Keratinocyte (primary cell): ENCODE data around the gene NLRP3. TPM values are rescaled to one million over a fixed set of nuclear protein-coding genes. Genes with fewer than 3 reads are reported as not detected.

Source experiments
- DNase-seq: peaks from one replicate; pipeline ENCODE4 v3.0.0-alpha.2; 2011; ENCODE audit warnings: low read depth, missing footprints, low spot score
- FAIRE-seq: peaks from 2 replicates; lab custom pipeline; 2011; peaks lifted over from hg19 to GRCh38; lab: Jason Lieb, UNC
- H2AFZ ChIP-seq: 2 replicates; pipeline ENCODE4 v1.6.0; 2012; ENCODE audit warnings: low read length, control low read depth, inconsistent platforms; ENCODE audit not compliant: control insufficient read depth
- H3K27ac ChIP-seq: 2 replicates; pipeline ENCODE4 v1.5.1; 2011; ENCODE audit warnings: low read length; ENCODE audit not compliant: control insufficient read depth, insufficient read depth
- H3K27me3 ChIP-seq: 3 replicates; pipeline ENCODE4 v1.6.0; 2011; ENCODE audit warnings: low read length; ENCODE audit not compliant: control insufficient read depth, insufficient read depth; ENCODE audit errors: extremely low read depth
- H3K36me3 ChIP-seq, 2 experiments: 2 replicates in 1 of 2; 3 replicates in 1 of 2; pipeline ENCODE4 v1.5.1; 2011; ENCODE audit warnings: low read length in 2 of 2, mild to moderate bottlenecking in 1 of 2; ENCODE audit not compliant: control insufficient read depth in 2 of 2, insufficient read depth in 2 of 2; ENCODE audit errors: extremely low read depth in 1 of 2
- H3K4me1 ChIP-seq: 3 replicates; pipeline ENCODE4 v1.5.1; 2011; ENCODE audit warnings: low read length; ENCODE audit not compliant: control insufficient read depth, insufficient read depth; ENCODE audit errors: extremely low read depth
- H3K4me2 ChIP-seq: 3 replicates; pipeline ENCODE4 v1.6.0; 2011; ENCODE audit warnings: low read depth, low read length; ENCODE audit not compliant: control insufficient read depth, insufficient read depth; ENCODE audit errors: extremely low read depth
- H3K4me3 ChIP-seq, 3 experiments: fragments of 200-600 bp in 1 of 3; sonication (generic) in 1 of 3; 2 replicates in 2 of 3; 3 replicates in 1 of 3; pipeline ENCODE4 v1.5.1; 2011 to 2016; ENCODE audit warnings: low read length in 3 of 3, mild to moderate bottlenecking in 3 of 3, control low read depth in 2 of 3, inconsistent platforms in 1 of 3, low read depth in 1 of 3, mixed read lengths in 1 of 3, mixed run types in 1 of 3, moderate library complexity in 1 of 3; ENCODE audit not compliant: control insufficient read depth in 2 of 3, insufficient read depth in 2 of 3; ENCODE audit errors: extremely low read depth in 1 of 3
- H3K79me2 ChIP-seq: 2 replicates; pipeline ENCODE4 v1.6.0; 2012; ENCODE audit warnings: low read length; ENCODE audit not compliant: control insufficient read depth, insufficient read depth
- H3K9ac ChIP-seq: 3 replicates; pipeline ENCODE4 v1.6.0; 2011; ENCODE audit warnings: low read length; ENCODE audit not compliant: control insufficient read depth, insufficient read depth; ENCODE audit errors: extremely low read depth
- H3K9me1 ChIP-seq: 3 replicates; pipeline ENCODE4 v1.6.0; 2011; ENCODE audit warnings: low read length; ENCODE audit not compliant: control insufficient read depth, insufficient read depth; ENCODE audit errors: extremely low read depth
- H3K9me3 ChIP-seq: 2 replicates; pipeline ENCODE4 v1.5.1; 2012; ENCODE audit warnings: low read depth, low read length; ENCODE audit not compliant: control insufficient read depth
- H4K20me1 ChIP-seq: 3 replicates; pipeline ENCODE4 v1.6.0; 2011; ENCODE audit warnings: low read length; ENCODE audit not compliant: control insufficient read depth, insufficient read depth; ENCODE audit errors: extremely low read depth
- EZH2 ChIP-seq: IDR thresholded peaks from one replicate; pipeline ENCODE4 v1.6.1; 2012; ENCODE audit warnings: inconsistent platforms, mild to moderate bottlenecking, low read length, moderate library complexity
- dilution Hi-C: fragments of 300-500 bp; cut with MboI; formaldehyde crosslinking; loops from one replicate; pipeline ENCODE4 v1.7.0; 2020; ENCODE audit warnings: low sequenced_read_pairs; ENCODE audit not compliant: extremely low pct_ligation_motif_present
- polyA plus RNA-seq, 5 experiments: library from polyadenylated mRNA; depleted of rRNA in 3 of 5; stranded (reverse) in 3 of 5; stranded (forward) in 1 of 5; unstranded in 1 of 5; fragments of >200 nt; gene quantifications; 1 replicate in 1 of 5; 2 replicates in 3 of 5; 3 replicates in 1 of 5; pipeline versions ENCODE4 v1.2.1 to v1.2.3, GENCODE V29; 2011 to 2012; ENCODE audit warnings: missing spikeins in 2 of 5, low read depth in 1 of 5, low replicate concordance in 1 of 5
- TF ChIP-seq, protein P1 (sequence below), 3 experiments: IDR thresholded peaks in 1 of 3; conservative IDR thresholded peaks in 1 of 3; optimal IDR thresholded peaks in 1 of 3; 2 replicates in 2 of 3; 3 replicates in 1 of 3; pipeline versions ENCODE3 to v1.5.1; 2011; ENCODE audit warnings: low read length in 3 of 3, mild to moderate bottlenecking in 3 of 3, moderate library complexity in 2 of 3, control low read depth in 1 of 3, inconsistent platforms in 1 of 3; ENCODE audit not compliant: insufficient read depth in 2 of 3; ENCODE audit errors: extremely low read depth in 1 of 3

The NLRP3 gene
- polyA plus RNA-seq, 1 donor (not counting 4 experiments of a cell fraction or from before 2014, with no cell fraction given), result 0.03 TPM

DNA sequence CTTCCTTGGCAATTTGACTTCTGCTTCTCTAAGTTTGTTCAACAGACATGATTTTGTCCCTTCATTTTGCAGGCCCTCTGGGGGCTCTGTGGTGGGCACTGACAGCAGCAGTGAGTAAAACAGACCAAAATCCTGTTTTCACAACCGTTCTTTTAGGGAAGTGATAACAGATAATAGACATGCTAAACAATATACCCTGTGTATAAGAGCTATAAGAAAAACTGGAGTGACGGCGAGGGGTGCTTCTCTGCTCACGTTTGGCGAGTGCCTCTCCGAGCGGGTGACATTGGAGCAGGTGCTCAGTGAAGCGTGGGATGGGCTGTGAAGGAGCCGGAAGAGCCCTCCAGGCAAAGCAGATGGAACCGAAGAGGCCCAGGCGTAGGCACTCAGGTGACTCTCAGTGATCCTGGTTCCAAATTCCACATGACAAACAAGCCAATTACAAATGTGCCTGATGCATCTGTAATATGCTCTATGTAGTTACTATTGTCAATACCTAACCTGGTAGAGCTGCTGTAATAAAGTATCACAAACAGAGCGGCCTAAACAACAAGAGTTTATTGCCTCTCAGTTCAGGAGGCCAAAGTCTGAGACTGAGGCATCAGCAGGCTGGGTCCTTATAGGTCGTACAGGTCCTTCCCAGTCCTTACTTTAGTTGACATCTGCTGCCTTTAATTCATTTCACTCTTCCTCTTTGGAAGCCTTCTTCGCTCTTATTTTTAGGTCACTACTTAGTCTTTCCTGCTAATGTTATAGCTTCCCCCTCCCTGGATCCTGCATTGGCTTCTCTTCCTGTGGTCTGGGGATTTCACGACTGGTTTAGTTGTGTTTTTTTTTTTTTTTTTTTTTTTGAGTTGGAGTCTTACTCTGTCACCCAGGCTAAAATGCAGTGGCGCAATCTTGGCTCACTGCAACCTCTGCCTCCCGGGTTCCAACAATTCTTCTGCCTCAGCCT lies 21.9 kb downstream of the NLRP3 start:
- H3K9me1 ChIP-seq, result no peaks in the 10 kb centered on the region
- H3K27ac ChIP-seq, result no peak overlapping the region
- DNase-seq (no peak), FAIRE-seq (no peak)
- H3K4me1 ChIP-seq, result no peaks in the 10 kb centered on the region
- no peaks in the 10 kb centered on the region for H4K20me1 ChIP-seq
- dilution Hi-C loops, result no loop called here
- TF ChIP-seq, protein P1, sequence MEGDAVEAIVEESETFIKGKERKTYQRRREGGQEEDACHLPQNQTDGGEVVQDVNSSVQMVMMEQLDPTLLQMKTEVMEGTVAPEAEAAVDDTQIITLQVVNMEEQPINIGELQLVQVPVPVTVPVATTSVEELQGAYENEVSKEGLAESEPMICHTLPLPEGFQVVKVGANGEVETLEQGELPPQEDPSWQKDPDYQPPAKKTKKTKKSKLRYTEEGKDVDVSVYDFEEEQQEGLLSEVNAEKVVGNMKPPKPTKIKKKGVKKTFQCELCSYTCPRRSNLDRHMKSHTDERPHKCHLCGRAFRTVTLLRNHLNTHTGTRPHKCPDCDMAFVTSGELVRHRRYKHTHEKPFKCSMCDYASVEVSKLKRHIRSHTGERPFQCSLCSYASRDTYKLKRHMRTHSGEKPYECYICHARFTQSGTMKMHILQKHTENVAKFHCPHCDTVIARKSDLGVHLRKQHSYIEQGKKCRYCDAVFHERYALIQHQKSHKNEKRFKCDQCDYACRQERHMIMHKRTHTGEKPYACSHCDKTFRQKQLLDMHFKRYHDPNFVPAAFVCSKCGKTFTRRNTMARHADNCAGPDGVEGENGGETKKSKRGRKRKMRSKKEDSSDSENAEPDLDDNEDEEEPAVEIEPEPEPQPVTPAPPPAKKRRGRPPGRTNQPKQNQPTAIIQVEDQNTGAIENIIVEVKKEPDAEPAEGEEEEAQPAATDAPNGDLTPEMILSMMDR (optimal IDR thresholded peaks at IDR 0.05 in 1 of 3, IDR thresholded peaks at IDR 0.05 in 1 of 3, conservative IDR thresholded peaks at IDR 0.05 in 1 of 3; ENCODE audit: extremely low read depth in 1 of 3, insufficient read depth in 2 of 3, low read length in 3 of 3), result no peak
- no peak overlapping the region for H3K4me3 ChIP-seq
- H3K9ac ChIP-seq, result no peak overlapping the region
- no peak overlapping the region for H2AFZ ChIP-seq
- no peaks in the 10 kb centered on the region for H3K27me3 ChIP-seq
- no peak overlapping the region for H3K4me2 ChIP-seq
- H3K79me2 ChIP-seq, result no peaks in the 10 kb centered on the region
- no peaks in the 10 kb centered on the region for H3K36me3 ChIP-seq
- no peaks in the 10 kb centered on the region for H3K9me3 ChIP-seq

DNA sequence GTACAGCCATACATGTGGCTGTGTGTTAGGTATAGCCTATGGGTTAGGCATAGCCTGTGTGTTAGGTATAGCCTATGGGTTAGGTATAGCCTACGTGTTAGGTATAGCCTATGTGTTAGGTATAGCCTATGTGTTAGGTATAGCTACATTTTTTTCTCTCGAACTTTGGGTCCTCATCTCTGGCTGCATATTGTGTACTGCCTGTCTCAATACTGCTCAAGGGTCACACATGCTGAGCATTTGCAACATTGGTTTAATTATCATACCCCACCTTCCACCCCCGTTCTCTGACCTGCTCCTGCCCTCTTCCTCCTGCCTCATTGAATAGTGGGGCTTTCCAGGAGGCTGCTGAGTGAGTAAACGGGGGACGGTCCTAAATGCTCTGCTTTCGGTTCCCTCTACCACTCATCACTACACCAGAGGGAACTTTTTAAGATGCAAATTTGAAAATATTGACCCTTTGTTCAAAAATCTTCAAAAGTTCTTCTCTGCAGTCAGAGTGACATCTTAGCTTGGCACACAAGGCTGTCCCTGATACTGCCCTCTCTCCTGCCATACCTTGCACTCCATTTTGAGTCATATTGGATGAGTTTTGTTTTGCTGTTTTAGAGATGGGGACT lies 24.1 kb downstream of the NLRP3 start:
- H4K20me1 ChIP-seq, result no peaks in the 10 kb centered on the region
- TF ChIP-seq EZH2, result no peak
- TF ChIP-seq, protein P1 (optimal IDR thresholded peaks at IDR 0.05 in 1 of 3, IDR thresholded peaks at IDR 0.05 in 1 of 3, conservative IDR thresholded peaks at IDR 0.05 in 1 of 3; ENCODE audit: extremely low read depth in 1 of 3, insufficient read depth in 2 of 3, low read length in 3 of 3), result no peak
- H3K4me1 ChIP-seq, result no peaks in the 10 kb centered on the region
- H3K4me3 ChIP-seq, result no peak overlapping the region
- no peak overlapping the region for H3K9ac ChIP-seq
- H3K27me3 ChIP-seq, result no peaks in the 10 kb centered on the region
- H2AFZ ChIP-seq, result no peak overlapping the region
- H3K27ac ChIP-seq, result no peak overlapping the region
- no peak for DNase-seq
- H3K9me3 ChIP-seq, result no peaks in the 10 kb centered on the region
- FAIRE-seq, result no peak
- H3K4me2 ChIP-seq, result no peak overlapping the region
- H3K9me1 ChIP-seq, result no peaks in the 10 kb centered on the region
- dilution Hi-C loops, result no loop called here
- H3K36me3 ChIP-seq, result no peaks in the 10 kb centered on the region
- H3K79me2 ChIP-seq, result no peaks in the 10 kb centered on the region
